Measurements from ENCODE around the gene IL18RAP. TPM values are rescaled to one million over a fixed set of nuclear protein-coding genes. Genes with fewer than 3 reads are reported as not detected.
A peak's percentile ranks its signal among the peaks of the same experiment; 100 is the strongest.

The IL18RAP gene
- total RNA-seq, 1 experiment from 2014 or later: not detected

DNA sequence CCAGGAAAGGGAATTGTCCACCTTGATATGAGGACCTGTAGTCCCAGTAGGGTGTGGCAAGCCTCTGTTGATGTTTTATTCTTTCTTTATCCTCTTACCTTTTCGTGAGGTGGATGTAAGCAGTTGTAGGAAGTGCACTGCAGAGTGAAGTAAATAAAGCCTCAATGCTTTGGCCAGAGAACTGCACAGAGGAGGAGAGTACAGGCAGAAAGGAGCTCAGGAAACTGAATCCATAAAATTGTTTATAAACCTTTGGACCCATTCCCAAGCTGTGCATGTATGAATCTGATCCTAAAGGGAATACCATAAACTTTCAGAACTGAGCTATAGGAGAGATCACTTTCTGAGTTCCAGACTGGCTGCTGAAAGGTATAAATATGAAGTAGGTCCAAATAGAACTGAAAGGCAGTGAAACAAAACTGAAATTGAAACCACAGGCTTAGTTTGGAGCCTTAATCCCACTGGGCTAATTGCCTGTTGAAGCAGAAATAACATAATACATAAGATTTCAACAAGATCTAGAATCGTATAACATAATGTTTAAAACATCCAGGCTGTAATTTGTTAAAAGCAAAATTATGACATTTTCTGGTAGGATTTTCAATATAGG lies 32.2 kb downstream of the IL18RAP start:
- H3K27me3 ChIP-seq (replicated peaks; ENCODE audit: insufficient read depth, low read depth, low read length, poor library complexity): peaks cover 20% of the 10 kb centered on the region
- no peak for DNase-seq (ENCODE audit: low spot score)
- ChIA-PET CTCF (no interaction called here), POLR2A (ENCODE audit: low non-redundant PET) (no interaction called here)
- no peak overlapping the region for H3K4me3 ChIP-seq (ENCODE audit: low read depth, low read length, poor library complexity, severe bottlenecking)
- BruUV-seq (replicated peaks): no TSS peak
- intact Hi-C loops (cut with micrococcal nuclease; ENCODE audit: unreplicated experiment): no loop called here
- no peaks in the 10 kb centered on the region for H3K9me3 ChIP-seq (ENCODE audit: low read depth, low read length, poor library complexity, severe bottlenecking)
- TF ChIP-seq, protein P1, sequence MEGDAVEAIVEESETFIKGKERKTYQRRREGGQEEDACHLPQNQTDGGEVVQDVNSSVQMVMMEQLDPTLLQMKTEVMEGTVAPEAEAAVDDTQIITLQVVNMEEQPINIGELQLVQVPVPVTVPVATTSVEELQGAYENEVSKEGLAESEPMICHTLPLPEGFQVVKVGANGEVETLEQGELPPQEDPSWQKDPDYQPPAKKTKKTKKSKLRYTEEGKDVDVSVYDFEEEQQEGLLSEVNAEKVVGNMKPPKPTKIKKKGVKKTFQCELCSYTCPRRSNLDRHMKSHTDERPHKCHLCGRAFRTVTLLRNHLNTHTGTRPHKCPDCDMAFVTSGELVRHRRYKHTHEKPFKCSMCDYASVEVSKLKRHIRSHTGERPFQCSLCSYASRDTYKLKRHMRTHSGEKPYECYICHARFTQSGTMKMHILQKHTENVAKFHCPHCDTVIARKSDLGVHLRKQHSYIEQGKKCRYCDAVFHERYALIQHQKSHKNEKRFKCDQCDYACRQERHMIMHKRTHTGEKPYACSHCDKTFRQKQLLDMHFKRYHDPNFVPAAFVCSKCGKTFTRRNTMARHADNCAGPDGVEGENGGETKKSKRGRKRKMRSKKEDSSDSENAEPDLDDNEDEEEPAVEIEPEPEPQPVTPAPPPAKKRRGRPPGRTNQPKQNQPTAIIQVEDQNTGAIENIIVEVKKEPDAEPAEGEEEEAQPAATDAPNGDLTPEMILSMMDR (conservative IDR thresholded peaks at IDR 0.05; ENCODE audit: low read depth, low read length): no peak
- no peak for TF ChIP-seq EZH2 (IDR thresholded peaks at IDR 0.05; ENCODE audit: borderline replicate concordance, low read depth, low read length, poor library complexity, severe bottlenecking)
- no peak overlapping the region for H3K27ac ChIP-seq (ENCODE audit: low read depth, low read length, poor library complexity, severe bottlenecking)
- H3K4me1 ChIP-seq (ENCODE audit: insufficient read depth, low read length, poor library complexity, severe bottlenecking): no peaks in the 10 kb centered on the region
- H3K36me3 ChIP-seq (ENCODE audit: insufficient read depth, low read length, poor library complexity, severe bottlenecking): no peaks in the 10 kb centered on the region

- H3K36me3 ChIP-seq (ENCODE audit: insufficient read depth, low read length, poor library complexity, severe bottlenecking): no peaks in the 10 kb centered on the region
- intact Hi-C loops (cut with micrococcal nuclease; ENCODE audit: unreplicated experiment): no loop called here
- no peak for DNase-seq (ENCODE audit: low spot score)
- ChIA-PET CTCF (interaction anchor here (0.7 kb wide), 1 partner anchor 433 kb away, joined by 3 read pairs; no protein-coding TSS in a partner anchor), POLR2A (ENCODE audit: low non-redundant PET) (interaction anchor here (0.6 kb wide), 1 partner anchor 356 kb away, joined by 3 read pairs; no protein-coding TSS in a partner anchor)
- no peak overlapping the region for H3K27ac ChIP-seq (ENCODE audit: low read depth, low read length, poor library complexity, severe bottlenecking)
- no peaks in the 10 kb centered on the region for H3K4me1 ChIP-seq (ENCODE audit: insufficient read depth, low read length, poor library complexity, severe bottlenecking)
- no TSS peak for BruUV-seq (replicated peaks)
- no peaks in the 10 kb centered on the region for H3K9me3 ChIP-seq (ENCODE audit: low read depth, low read length, poor library complexity, severe bottlenecking)
- peaks cover 11% of the 10 kb centered on the region for H3K27me3 ChIP-seq (replicated peaks; ENCODE audit: insufficient read depth, low read depth, low read length, poor library complexity)
- TF ChIP-seq, protein P1 (conservative IDR thresholded peaks at IDR 0.05; ENCODE audit: low read depth, low read length): 0 out of 2 replicates have a peak, but pooled peaks have one; percentile 12
- no peak for TF ChIP-seq EZH2 (IDR thresholded peaks at IDR 0.05; ENCODE audit: borderline replicate concordance, low read depth, low read length, poor library complexity, severe bottlenecking)
- no peak overlapping the region for H3K4me3 ChIP-seq (ENCODE audit: low read depth, low read length, poor library complexity, severe bottlenecking)
Observed at GRCh38 chr2:102460467-102460866, 37.5 kb downstream of the IL18RAP start.

- DNase-seq (ENCODE audit: low spot score): no peak
- intact Hi-C loops (cut with micrococcal nuclease; ENCODE audit: unreplicated experiment): no loop called here
- ChIA-PET CTCF (no interaction called here), POLR2A (ENCODE audit: low non-redundant PET) (no interaction called here)
- TF ChIP-seq EZH2 (IDR thresholded peaks at IDR 0.05; ENCODE audit: borderline replicate concordance, low read depth, low read length, poor library complexity, severe bottlenecking): no peak
- TF ChIP-seq, protein P1 (conservative IDR thresholded peaks at IDR 0.05; ENCODE audit: low read depth, low read length): no peak
- Histone ChIP-seq H3K27me3 (replicated peaks; ENCODE audit: insufficient read depth, low read depth, low read length, poor library complexity) (peaks cover 11% of the 10 kb centered on the region), H3K4me1 (ENCODE audit: insufficient read depth, low read length, poor library complexity, severe bottlenecking) (no peaks in the 10 kb centered on the region), H3K36me3 (ENCODE audit: insufficient read depth, low read length, poor library complexity, severe bottlenecking) (no peaks in the 10 kb centered on the region), H3K9me3 (ENCODE audit: low read depth, low read length, poor library complexity, severe bottlenecking) (no peaks in the 10 kb centered on the region), H3K27ac (ENCODE audit: low read depth, low read length, poor library complexity, severe bottlenecking) (no peak overlapping the region), H3K4me3 (ENCODE audit: low read depth, low read length, poor library complexity, severe bottlenecking) (no peak overlapping the region)
- no TSS peak for BruUV-seq (replicated peaks)
Observed at GRCh38 chr2:102461188-102461587, 38.2 kb downstream of the IL18RAP start.
